Esophagus squamous epithelium (tissue), 5 donors: ENCODE data around the gene PPWD1. TPM values are rescaled to one million over a fixed set of nuclear protein-coding genes. Genes with fewer than 3 reads are reported as not detected.

Experiments used
- DNase-seq: peaks from one replicate; lab custom pipeline; 2025; lab: John Stamatoyannopoulos, UW
- H3K27ac ChIP-seq, 4 donors: fragments of 200-600 bp; sonication (generic); one replicate each; pipeline ENCODE4 v1.5.1; 2016 to 2019; ENCODE audit warnings: mild to moderate bottlenecking in 1 of 4
- H3K27me3 ChIP-seq, 4 donors: fragments of 200-600 bp; sonication (generic); 1 replicate in 3 of 4; 2 replicates in 1 of 4; pipeline versions ENCODE4 v1.5.1 to v1.6.0; 2017 to 2021; ENCODE audit warnings: antibody characterized with exemption in 1 of 4
- H3K36me3 ChIP-seq, 3 donors: fragments of 200-600 bp; sonication (generic); one replicate each; pipeline ENCODE4 v1.5.1; 2016 to 2019
- H3K4me1 ChIP-seq, 3 donors: fragments of 200-600 bp; sonication (generic); one replicate each; pipeline ENCODE4 v1.5.1; 2017 to 2019
- H3K4me3 ChIP-seq, 4 donors: fragments of 200-600 bp; sonication (generic); 1 replicate in 3 of 4; 2 replicates in 1 of 4; pipeline ENCODE4 v1.5.1; 2016 to 2019; ENCODE audit warnings: mild to moderate bottlenecking in 2 of 4, moderate library complexity in 1 of 4
- H3K9me3 ChIP-seq, 3 donors: fragments of 200-600 bp; sonication (generic); one replicate each; pipeline ENCODE4 v1.5.1; 2016 to 2019
- POLR2A ChIP-seq, 4 donors: fragments of 450-650 bp; IDR thresholded peaks; one replicate each; pipeline ENCODE4 v1.6.1; 2017; ENCODE audit warnings: antibody characterized with exemption in 4 of 4, mild to moderate bottlenecking in 4 of 4, moderate library complexity in 3 of 4
- WGBS, 2 donors: methylation state at CpG; one replicate each; pipeline ENCODE4 v1.1.5; 2018; 5-methylcytosine and 5-hydroxymethylcytosine counted together
- intact Hi-C: fragments of 100-400 bp; cut with DNase I; formaldehyde crosslinking; loops from one replicate; pipeline ENCODE4 v1.15.0; 2022
- total RNA-seq, 4 donors: library from RNA; depleted of rRNA; stranded (reverse); fragments of >200 nt; gene quantifications; one replicate each; pipeline ENCODE4 v1.1.0, GENCODE V29; 2016
- TF ChIP-seq, protein P1 (sequence below), 6 experiments: fragments of 450-650 bp in 4 of 6; fragments of 200-600 bp in 2 of 6; sonication (generic) in 2 of 6; IDR thresholded peaks; one replicate each; pipeline ENCODE4 v1.5.1; 2016 to 2019; ENCODE audit warnings: antibody characterized with exemption in 6 of 6, mild to moderate bottlenecking in 4 of 6, moderate library complexity in 4 of 6
- donor health status: DM: yes; HTN: yes; CAD: no.

The PPWD1 gene
- total RNA-seq, 4 donors from 2014 or later: 10.1 to 45.4 (median 28.3) TPM

DNA sequence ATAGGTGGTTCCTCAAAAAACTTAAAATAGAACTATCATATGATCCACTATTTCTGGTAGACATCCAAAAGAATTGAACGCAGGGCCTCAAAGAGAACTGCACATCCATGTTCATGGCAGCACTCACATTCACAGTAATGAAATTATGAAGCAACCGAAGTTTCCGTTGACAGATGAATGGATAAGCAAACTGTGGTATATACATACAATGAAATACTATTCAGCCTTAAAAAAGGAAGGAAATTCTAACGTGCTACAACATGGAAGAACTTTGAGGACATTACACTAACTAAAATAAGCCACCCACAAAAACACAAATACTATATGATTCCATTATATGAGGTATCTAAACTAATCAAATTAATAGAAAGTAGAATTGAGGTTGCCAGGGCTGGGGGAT lies 18.6 kb upstream of the PPWD1 start:
- H3K36me3 ChIP-seq: peaks cover 0 to 8% (median 0%) of the 10 kb centered on the region in 3 donors
- H3K4me3 ChIP-seq: no peak overlapping the region
- TF ChIP-seq POLR2A (IDR thresholded peaks at IDR 0.05): no peak
- TF ChIP-seq, protein P1, sequence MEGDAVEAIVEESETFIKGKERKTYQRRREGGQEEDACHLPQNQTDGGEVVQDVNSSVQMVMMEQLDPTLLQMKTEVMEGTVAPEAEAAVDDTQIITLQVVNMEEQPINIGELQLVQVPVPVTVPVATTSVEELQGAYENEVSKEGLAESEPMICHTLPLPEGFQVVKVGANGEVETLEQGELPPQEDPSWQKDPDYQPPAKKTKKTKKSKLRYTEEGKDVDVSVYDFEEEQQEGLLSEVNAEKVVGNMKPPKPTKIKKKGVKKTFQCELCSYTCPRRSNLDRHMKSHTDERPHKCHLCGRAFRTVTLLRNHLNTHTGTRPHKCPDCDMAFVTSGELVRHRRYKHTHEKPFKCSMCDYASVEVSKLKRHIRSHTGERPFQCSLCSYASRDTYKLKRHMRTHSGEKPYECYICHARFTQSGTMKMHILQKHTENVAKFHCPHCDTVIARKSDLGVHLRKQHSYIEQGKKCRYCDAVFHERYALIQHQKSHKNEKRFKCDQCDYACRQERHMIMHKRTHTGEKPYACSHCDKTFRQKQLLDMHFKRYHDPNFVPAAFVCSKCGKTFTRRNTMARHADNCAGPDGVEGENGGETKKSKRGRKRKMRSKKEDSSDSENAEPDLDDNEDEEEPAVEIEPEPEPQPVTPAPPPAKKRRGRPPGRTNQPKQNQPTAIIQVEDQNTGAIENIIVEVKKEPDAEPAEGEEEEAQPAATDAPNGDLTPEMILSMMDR (IDR thresholded peaks at IDR 0.05): no peak
- DNase-seq: no peak
- 96% methylated on average over 4 of the region's 4 CpGs for WGBS, 2 donors
- H3K4me1 ChIP-seq: no peaks in the 10 kb centered on the region
- H3K9me3 ChIP-seq: no peaks in the 10 kb centered on the region
- intact Hi-C loops: no loop called here
- no peak overlapping the region for H3K27ac ChIP-seq
- no peaks in the 10 kb centered on the region for H3K27me3 ChIP-seq

DNA sequence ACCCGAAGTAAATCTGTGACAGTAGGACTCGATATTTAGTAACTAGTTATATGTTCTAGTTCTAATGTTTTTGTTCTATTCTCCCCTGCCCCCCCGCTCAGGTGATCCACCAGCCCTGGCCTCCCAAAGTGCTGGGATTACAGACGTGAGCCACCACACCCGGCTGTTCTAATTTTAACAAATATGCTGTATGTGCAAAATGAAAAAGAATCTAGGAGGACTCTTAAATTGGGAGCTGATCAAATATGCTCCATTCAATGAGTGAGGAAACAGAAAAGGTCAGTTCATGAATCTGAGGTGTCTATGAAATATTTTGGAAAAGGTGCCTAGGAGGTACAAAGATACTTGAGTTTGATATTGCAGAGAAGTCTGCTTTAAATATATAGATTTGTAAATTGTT lies 17.0 kb upstream of the PPWD1 start:
- 83 to 90% methylated on average over 5 of the region's 5 CpGs for WGBS, 2 donors
- intact Hi-C loops: no loop called here
- Histone ChIP-seq H3K4me1 (no peaks in the 10 kb centered on the region), H3K27me3 (no peaks in the 10 kb centered on the region), H3K9me3 (no peaks in the 10 kb centered on the region), H3K36me3 (peaks cover 0 to 8% (median 0%) of the 10 kb centered on the region in 3 donors), H3K27ac (no peak overlapping the region), H3K4me3 (no peak overlapping the region)
- TF ChIP-seq, protein P1 (IDR thresholded peaks at IDR 0.05): no peak
- no peak for TF ChIP-seq POLR2A (IDR thresholded peaks at IDR 0.05)
- no peak for DNase-seq

DNA sequence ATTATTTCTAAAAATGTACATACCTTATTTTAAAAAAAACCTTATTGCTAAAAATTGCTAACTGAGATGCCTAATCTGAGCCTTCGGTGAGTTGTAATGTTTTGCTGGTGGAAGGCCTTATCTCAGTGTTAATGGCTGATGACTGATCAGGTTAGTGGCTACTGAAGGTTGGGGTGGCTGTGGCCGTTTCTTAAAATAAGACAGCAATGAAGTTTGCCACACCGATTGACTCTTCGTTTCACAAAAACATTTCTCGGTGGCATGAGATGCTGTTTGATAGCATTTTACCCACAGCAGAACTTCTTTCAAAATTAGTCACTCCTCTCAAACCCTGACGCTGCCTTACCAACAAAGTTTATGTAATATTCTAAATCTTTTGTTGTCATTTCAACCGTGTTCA lies 14.8 kb upstream of the PPWD1 start:
- Histone ChIP-seq H3K4me3 (no peak overlapping the region), H3K36me3 (no peaks in the 10 kb centered on the region), H3K9me3 (no peaks in the 10 kb centered on the region), H3K27me3 (no peaks in the 10 kb centered on the region), H3K27ac (no peak overlapping the region), H3K4me1 (no peaks in the 10 kb centered on the region)
- no peak for TF ChIP-seq POLR2A (IDR thresholded peaks at IDR 0.05)
- TF ChIP-seq, protein P1 (IDR thresholded peaks at IDR 0.05): no peak
- intact Hi-C loops: no loop called here
- no peak for DNase-seq
- 77 to 90% methylated on average over 7 of the region's 7 CpGs for WGBS, 2 donors

DNA sequence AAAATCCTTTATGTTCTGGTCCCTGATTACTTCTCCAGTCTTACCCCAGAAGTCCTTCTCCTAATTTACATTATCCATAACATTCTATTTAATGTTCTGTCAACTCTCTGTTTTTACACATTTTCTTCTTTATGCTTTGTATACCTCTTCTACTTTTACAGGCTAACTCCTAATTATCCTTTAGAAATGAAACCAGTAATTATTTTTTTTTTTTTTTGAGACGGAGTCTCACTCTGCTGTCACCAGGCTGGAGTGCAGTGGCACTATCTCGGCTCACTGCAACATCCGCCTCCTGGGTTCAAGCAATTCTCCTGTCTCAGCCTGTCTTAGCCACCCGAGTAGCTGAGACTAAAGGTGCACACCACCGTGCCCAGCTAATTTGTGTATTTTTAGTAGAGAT lies 9.2 kb upstream of the PPWD1 start:
- Histone ChIP-seq H3K4me1 (no peaks in the 10 kb centered on the region), H3K27me3 (no peaks in the 10 kb centered on the region), H3K36me3 (no peaks in the 10 kb centered on the region), H3K4me3 (no peak overlapping the region), H3K27ac (no peak overlapping the region), H3K9me3 (no peaks in the 10 kb centered on the region)
- intact Hi-C loops: no loop called here
- TF ChIP-seq, protein P1 (IDR thresholded peaks at IDR 0.05): no peak
- no peak for TF ChIP-seq POLR2A (IDR thresholded peaks at IDR 0.05)
- WGBS, 2 donors: 78 to 79% methylated on average over 5 of the region's 5 CpGs
- no peak for DNase-seq

DNA sequence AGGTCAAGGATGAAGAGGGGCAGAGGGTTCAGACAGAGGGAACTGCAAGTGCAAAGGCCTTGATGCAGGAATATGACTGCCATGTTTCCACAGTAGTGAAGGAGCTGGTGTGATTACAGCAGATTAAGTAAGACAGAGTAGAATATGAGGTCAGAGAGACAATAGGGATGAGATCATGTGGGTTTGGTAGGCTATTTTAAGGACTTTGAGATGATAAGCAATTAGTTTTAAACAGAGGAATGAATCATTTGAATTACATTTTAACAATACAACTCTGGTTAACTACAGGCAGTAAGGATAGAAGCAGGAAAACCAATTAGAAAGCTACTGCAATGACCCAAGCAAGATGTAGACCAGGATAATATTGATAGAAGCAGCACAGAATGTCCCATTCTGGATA lies 7.8 kb upstream of the PPWD1 start:
- no peaks in the 10 kb centered on the region for H3K27me3 ChIP-seq
- no peak overlapping the region for H3K27ac ChIP-seq
- H3K9me3 ChIP-seq: no peaks in the 10 kb centered on the region
- intact Hi-C loops: no loop called here
- DNase-seq: no peak
- TF ChIP-seq POLR2A (IDR thresholded peaks at IDR 0.05): no peak
- H3K4me1 ChIP-seq: no peaks in the 10 kb centered on the region
- no peaks in the 10 kb centered on the region for H3K36me3 ChIP-seq
- H3K4me3 ChIP-seq: no peak overlapping the region

DNA sequence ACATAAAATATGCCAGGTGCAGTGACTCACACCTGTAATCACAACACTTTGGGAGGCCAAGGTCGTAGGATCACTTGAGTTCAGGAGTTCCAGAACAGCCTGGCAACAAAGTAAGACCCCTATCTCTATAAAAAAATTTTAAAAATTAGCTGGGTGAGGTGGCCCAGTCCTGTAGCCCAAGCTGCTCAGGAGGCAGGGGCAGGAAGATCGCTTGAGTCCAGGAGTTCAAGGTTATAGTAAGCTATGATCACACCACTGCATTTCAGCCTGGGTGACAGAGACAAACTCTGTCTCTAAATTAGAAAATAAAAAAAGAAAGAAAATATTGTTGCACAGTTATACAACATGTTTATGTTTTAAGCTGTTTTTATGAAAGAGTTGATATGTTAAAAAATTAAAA lies 6.9 kb upstream of the PPWD1 start:
- Histone ChIP-seq H3K27ac (no peak overlapping the region), H3K4me3 (no peak overlapping the region), H3K27me3 (no peaks in the 10 kb centered on the region), H3K36me3 (no peaks in the 10 kb centered on the region), H3K9me3 (no peaks in the 10 kb centered on the region), H3K4me1 (no peaks in the 10 kb centered on the region)
- DNase-seq: no peak
- TF ChIP-seq, protein P1 (IDR thresholded peaks at IDR 0.05): no peak
- TF ChIP-seq POLR2A (IDR thresholded peaks at IDR 0.05): no peak
- 83 to 86% methylated on average over 2 of the region's 2 CpGs for WGBS, 2 donors
- intact Hi-C loops: no loop called here
